Gastrocnemius medialis (tissue), 4 donors: Measurements from ENCODE around the gene DUS1L. TPM values are rescaled to one million over a fixed set of nuclear protein-coding genes. Genes with fewer than 3 reads are reported as not detected.

Source experiments
- ATAC-seq, 2 donors: fragments of 150-250 bp; one replicate each; pipeline ENCODE4 v1.9.1; 2016
- DNase-seq, 2 donors: peaks; one replicate each; pipeline ENCODE4 v3.0.0-alpha.2; 2019
- H3K27ac ChIP-seq, 4 donors: fragments of 200-600 bp; sonication (generic); 1 replicate in 1 of 4; 2 replicates in 3 of 4; pipeline ENCODE4 v1.5.1; 2016 to 2018; ENCODE audit warnings: mild to moderate bottlenecking in 2 of 4, moderate library complexity in 1 of 4
- H3K27me3 ChIP-seq, 3 donors: fragments of 200-600 bp; sonication (generic) in 2 of 3; 1 replicate in 1 of 3; 2 replicates in 2 of 3; pipeline versions ENCODE4 v1.5.1 to v1.6.0; 2016 to 2019; ENCODE audit warnings: mild to moderate bottlenecking in 1 of 3, moderate library complexity in 1 of 3
- H3K36me3 ChIP-seq, 2 donors: fragments of 200-600 bp; sonication (generic) in 1 of 2; one replicate each; pipeline ENCODE4 v1.5.1; 2017 to 2018
- H3K4me1 ChIP-seq, 2 donors: fragments of 200-600 bp; sonication (generic) in 1 of 2; one replicate each; pipeline ENCODE4 v1.5.1; 2016 to 2017; ENCODE audit warnings: mild to moderate bottlenecking in 2 of 2
- H3K4me3 ChIP-seq, 4 donors: fragments of 200-600 bp; sonication (generic) in 3 of 4; 1 replicate in 1 of 4; 2 replicates in 3 of 4; pipeline ENCODE4 v1.5.1; 2016 to 2019; ENCODE audit warnings: mild to moderate bottlenecking in 2 of 4
- H3K9me3 ChIP-seq, 3 donors: fragments of 200-600 bp; sonication (generic) in 2 of 3; 1 replicate in 1 of 3; 2 replicates in 2 of 3; pipeline ENCODE4 v1.5.1; 2016 to 2019
- POLR2A ChIP-seq, 2 donors: fragments of 450-650 bp; IDR thresholded peaks; one replicate each; pipeline ENCODE4 v1.6.1; 2017; ENCODE audit warnings: antibody characterized with exemption in 2 of 2, mild to moderate bottlenecking in 2 of 2, moderate library complexity in 2 of 2
- in situ Hi-C, 4 donors: fragments of 200-750 bp; cut with MboI; loops; one replicate each; pipeline versions ENCODE4 v1.15.0 to v1.8.0; 2017; ENCODE audit warnings: low sequenced_read_pairs in 4 of 4
- intact Hi-C: fragments of 100-400 bp; cut with DNase I; formaldehyde crosslinking; loops from one replicate; pipeline ENCODE4 v1.15.1; 2023; ENCODE audit warnings: low total_unique reads
- total RNA-seq, 4 donors: library from RNA; depleted of rRNA; stranded (reverse); fragments of >200 nt; gene quantifications; one replicate each; pipeline versions ENCODE4 v1.1.0 to v1.2.3, GENCODE V29; 2016
- TF ChIP-seq, protein P1 (sequence below), 5 experiments: fragments of 450-650 bp in 3 of 5; fragments of 200-600 bp in 2 of 5; sonication (generic) in 2 of 5; IDR thresholded peaks in 4 of 5; conservative IDR thresholded peaks in 1 of 5; 1 replicate in 4 of 5; 2 replicates in 1 of 5; pipeline ENCODE4 v1.5.1; 2016 to 2019; ENCODE audit warnings: antibody characterized with exemption in 5 of 5, mild to moderate bottlenecking in 3 of 5, moderate library complexity in 3 of 5

DUS1L gene
- total RNA-seq, 4 donors from 2014 or later: 54.6 to 119 (median 83.2) TPM

DNA sequence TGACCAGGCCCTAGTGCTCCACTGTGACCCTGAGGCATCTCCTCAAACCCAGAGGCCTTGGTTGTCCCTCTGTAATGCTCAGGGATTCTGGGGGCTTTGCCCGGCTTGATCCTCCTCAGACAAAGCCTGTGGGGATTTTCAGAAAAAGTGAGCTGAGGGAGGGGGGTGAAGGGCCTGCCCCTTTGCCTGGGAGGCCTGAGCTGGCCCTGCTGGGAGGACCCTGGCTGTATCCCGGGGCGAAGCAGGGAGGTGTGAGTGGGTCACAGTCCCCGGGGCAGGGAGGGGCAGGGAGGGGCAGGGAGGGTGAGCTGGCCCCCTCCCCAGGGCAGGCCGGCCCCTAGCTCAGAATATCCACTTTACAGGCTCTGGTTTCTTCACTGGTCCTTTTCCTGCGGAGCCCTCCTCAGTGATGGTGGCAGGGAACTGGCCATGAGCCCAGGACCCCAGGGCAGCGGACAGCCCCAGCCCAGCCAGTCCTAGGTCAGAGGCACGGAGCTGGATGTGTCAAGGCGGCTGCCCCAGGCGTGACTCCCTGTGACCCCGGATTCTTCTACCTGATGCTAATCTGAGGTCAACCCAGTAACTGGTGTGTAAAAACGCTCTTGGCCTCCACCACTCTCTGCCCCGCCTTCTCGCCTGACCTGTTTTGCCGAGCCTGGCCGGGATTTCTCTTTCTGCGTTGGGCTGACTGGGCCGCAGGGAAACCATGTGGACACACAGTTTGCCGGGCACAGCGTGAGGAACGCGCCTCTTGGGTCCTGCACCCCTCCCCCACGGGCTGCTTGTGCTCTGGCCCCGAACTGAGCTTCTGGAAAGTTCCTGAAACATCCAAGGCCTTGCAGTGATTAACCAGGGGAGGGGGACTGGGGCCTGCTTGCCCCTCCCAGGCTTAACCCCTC, 38.2 kb upstream of the DUS1L start:
- intact Hi-C loops: no loop called here
- in situ Hi-C loops: no loop called here
- H3K27ac ChIP-seq: peak overlapping the region; percentile 61 to 96 (median 88)
- H3K4me3 ChIP-seq: no peak overlapping the region
- TF ChIP-seq, protein P1, sequence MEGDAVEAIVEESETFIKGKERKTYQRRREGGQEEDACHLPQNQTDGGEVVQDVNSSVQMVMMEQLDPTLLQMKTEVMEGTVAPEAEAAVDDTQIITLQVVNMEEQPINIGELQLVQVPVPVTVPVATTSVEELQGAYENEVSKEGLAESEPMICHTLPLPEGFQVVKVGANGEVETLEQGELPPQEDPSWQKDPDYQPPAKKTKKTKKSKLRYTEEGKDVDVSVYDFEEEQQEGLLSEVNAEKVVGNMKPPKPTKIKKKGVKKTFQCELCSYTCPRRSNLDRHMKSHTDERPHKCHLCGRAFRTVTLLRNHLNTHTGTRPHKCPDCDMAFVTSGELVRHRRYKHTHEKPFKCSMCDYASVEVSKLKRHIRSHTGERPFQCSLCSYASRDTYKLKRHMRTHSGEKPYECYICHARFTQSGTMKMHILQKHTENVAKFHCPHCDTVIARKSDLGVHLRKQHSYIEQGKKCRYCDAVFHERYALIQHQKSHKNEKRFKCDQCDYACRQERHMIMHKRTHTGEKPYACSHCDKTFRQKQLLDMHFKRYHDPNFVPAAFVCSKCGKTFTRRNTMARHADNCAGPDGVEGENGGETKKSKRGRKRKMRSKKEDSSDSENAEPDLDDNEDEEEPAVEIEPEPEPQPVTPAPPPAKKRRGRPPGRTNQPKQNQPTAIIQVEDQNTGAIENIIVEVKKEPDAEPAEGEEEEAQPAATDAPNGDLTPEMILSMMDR (IDR thresholded peaks at IDR 0.05 in 4 of 5, conservative IDR thresholded peaks at IDR 0.05 in 1 of 5): no peak
- no peak for TF ChIP-seq POLR2A (IDR thresholded peaks at IDR 0.05)
- peak in 1 of 2 donors; percentile 78 for DNase-seq
- peaks cover 31 to 47% of the 10 kb centered on the region in 2 donors for H3K4me1 ChIP-seq
- H3K36me3 ChIP-seq: no peaks in the 10 kb centered on the region
- ATAC-seq: peak in 1 of 2 donors; percentile 3
- no peaks in the 10 kb centered on the region for H3K9me3 ChIP-seq
- H3K27me3 ChIP-seq: no peaks in the 10 kb centered on the region

DNA sequence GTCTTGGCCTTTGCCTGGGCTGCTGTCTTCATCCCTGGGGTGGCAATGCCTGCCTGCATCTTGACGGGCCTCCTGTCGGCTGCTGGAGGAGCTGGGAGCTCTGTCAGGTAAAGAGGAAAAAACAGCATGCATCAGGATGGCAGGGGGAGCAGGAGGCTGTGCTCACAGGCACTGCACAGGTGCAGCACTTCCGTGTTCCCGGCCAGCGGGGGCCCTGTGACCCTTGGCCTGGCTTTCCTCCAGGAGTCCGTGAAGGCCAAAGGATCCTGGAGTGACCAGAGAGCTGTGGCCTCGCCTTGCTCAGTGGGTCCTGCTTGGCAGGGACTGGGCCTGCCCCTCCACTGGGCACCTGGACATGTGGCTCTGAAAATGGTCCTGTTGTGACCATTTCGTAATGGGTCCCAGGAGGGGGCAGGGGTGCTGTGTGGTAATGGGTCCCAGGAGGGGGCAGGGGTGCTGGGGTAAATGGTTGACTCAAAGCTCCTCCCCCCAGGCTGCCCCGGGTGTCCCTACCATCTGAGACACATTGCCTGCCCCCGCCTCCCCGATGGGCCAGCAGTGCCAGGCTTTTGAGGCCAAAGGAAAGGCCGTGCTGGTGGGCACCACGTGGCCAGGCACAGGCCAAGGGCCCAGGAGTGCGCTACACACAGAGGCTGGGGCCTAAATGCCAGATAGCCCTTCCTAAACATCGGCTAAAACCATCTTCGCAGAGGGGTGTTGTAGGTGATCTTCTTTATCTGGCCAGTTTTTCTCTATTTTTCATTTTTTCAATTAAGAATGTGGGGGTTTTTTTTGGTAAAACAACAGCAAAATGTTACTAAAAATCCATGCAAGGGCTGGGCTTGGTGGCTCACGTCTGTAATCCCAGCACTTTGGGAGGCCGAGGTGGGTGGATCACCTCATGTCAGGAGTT, 36.4 kb upstream of the DUS1L start:
- in situ Hi-C loops: no loop called here
- Histone ChIP-seq H3K36me3 (no peaks in the 10 kb centered on the region), H3K4me3 (no peak overlapping the region), H3K4me1 (peaks cover 31 to 41% of the 10 kb centered on the region in 2 donors), H3K27me3 (no peaks in the 10 kb centered on the region), H3K9me3 (no peaks in the 10 kb centered on the region), H3K27ac (peak overlapping the region; percentile 81 to 96 (median 90))
- DNase-seq: peak in 1 of 2 donors; percentile 75
- intact Hi-C loops: no loop called here
- ATAC-seq: no peak
- no peak for TF ChIP-seq POLR2A (IDR thresholded peaks at IDR 0.05)
- TF ChIP-seq, protein P1 (IDR thresholded peaks at IDR 0.05 in 4 of 5, conservative IDR thresholded peaks at IDR 0.05 in 1 of 5): no peak

DNA sequence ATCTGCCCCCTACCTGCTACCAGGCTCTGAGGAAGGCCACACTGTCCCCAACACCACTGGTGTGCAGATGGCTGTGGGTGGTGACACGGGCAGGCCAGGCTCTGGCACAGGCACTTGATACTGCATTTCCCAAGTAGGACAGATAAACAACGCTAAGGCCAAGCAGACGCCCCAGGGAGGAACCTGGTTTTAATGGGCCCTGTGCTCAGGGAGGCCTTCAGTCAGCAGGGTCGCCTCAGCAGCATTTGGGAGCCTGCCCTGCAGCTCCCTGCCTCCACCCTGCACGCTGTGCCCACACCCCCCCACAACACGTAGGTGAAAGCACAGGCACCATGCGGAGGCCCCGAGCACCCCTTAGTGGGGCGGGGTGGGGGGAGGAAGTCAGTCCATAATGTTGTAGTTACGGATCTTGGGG, 35.7 kb upstream of the DUS1L start:
- peak overlapping the region; percentile 81 to 96 (median 90) for H3K27ac ChIP-seq
- no peaks in the 10 kb centered on the region for H3K27me3 ChIP-seq
- H3K36me3 ChIP-seq: no peaks in the 10 kb centered on the region
- peak; percentile 71 to 85 for DNase-seq
- no peaks in the 10 kb centered on the region for H3K9me3 ChIP-seq
- intact Hi-C loops: no loop called here
- ATAC-seq: peak; percentile 23 to 24
- TF ChIP-seq POLR2A (IDR thresholded peaks at IDR 0.05): peak in 1 of 2 donors; percentile 20
- TF ChIP-seq, protein P1 (IDR thresholded peaks at IDR 0.05 in 4 of 5, conservative IDR thresholded peaks at IDR 0.05 in 1 of 5): no peak
- H3K4me3 ChIP-seq: no peak overlapping the region
- H3K4me1 ChIP-seq: peaks cover 32 to 39% of the 10 kb centered on the region in 2 donors
- in situ Hi-C loops: no loop called here

DNA sequence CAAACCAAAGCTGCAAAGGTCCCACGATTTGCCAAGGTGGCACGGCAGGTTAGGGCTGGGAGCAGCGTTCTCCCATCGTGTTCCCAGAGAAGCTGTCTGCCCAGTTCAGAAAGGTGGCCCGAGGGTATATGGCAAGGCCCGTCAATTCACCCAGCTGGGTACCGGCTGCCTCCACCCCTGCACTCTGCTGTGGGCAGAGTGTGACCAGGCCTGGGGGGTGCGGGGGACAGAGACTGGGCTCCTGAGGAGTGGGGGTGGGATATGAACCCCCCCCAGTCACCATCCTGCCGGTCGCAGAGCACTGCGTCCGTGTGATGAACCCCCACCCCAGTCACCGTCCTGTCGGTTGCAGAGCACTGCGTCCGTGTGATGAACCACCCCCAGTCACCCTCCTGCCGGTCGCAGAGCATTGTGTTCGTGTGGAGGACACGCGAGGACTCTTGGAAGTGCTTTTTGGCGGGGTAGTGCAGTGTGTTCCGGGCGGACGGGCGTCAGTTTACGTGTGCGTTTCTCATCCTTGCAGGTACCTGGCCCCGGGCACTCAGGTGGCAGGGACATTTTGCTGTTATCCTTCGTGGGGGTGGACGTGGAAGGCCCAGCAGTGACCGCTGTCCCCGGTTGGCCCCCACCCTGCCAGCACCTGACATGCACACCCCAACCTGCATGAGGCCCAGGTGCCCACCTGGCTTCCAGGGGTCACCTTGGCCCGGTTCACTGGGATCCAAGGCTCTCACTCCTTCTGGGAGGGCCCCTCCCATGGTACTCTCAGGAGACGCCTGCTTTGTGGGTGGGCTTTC, 35.1 kb upstream of the DUS1L start:
- no peak for ATAC-seq
- Histone ChIP-seq H3K4me1 (peaks cover 30 to 33% of the 10 kb centered on the region in 2 donors), H3K27ac (peak overlapping the region; percentile 81 to 96 (median 90)), H3K27me3 (no peaks in the 10 kb centered on the region), H3K36me3 (peaks cover 0 to 4% of the 10 kb centered on the region in 2 donors), H3K9me3 (no peaks in the 10 kb centered on the region), H3K4me3 (no peak overlapping the region)
- in situ Hi-C loops: no loop called here
- no peak for TF ChIP-seq POLR2A (IDR thresholded peaks at IDR 0.05)
- TF ChIP-seq, protein P1 (IDR thresholded peaks at IDR 0.05 in 4 of 5, conservative IDR thresholded peaks at IDR 0.05 in 1 of 5): no peak
- intact Hi-C loops: no loop called here
- DNase-seq: peak in 1 of 2 donors; percentile 51
